ENCODE measurements around the gene SPPL3. TPM values are rescaled to one million over a fixed set of nuclear protein-coding genes. Genes with fewer than 3 reads are reported as not detected.

SPPL3 gene
- total and polyA plus RNA-seq, 2 experiments from 2014 or later = 10.9 to 27.8 TPM

GRCh38 chr12:120783197-120783596, 121.0 kb downstream of the SPPL3 start:
- no peaks in the 10 kb centered on the region for H3K9me3 Mint-ChIP-seq
- Histone ChIP-seq H3K9me2 (ENCODE audit: insufficient read depth) (no peaks in the 10 kb centered on the region), H3K79me2 (replicated peaks; ENCODE audit: insufficient read depth) (no peaks in the 10 kb centered on the region), H3F3A (replicated peaks; ENCODE audit: low read depth) (no peaks in the 10 kb centered on the region), H3K27me3 (ENCODE audit: insufficient read depth) (no peaks in the 10 kb centered on the region), H3K36me3 (ENCODE audit: insufficient read depth) (peaks cover 11% of the 10 kb centered on the region), H3K27ac (ENCODE audit: low read depth) (no peak overlapping the region), H2AFZ (no peak overlapping the region), H3K4me1 (ENCODE audit: insufficient read depth) (no peaks in the 10 kb centered on the region), H3K4me2 (no peak overlapping the region), H4K20me1 (replicated peaks; ENCODE audit: insufficient read depth) (peaks cover 2% of the 10 kb centered on the region; the same call in 1 of the 2 replicates), H3K4me3 (no peak overlapping the region)
- TF ChIP-seq POLR2AphosphoS5 (IDR thresholded peaks at IDR 0.05; ENCODE audit: low read depth) = no peak
- DNase-seq (ENCODE audit: low spot score) = no peak
- H3K4me3 Mint-ChIP-seq = no peak overlapping the region
- H3K27me3 Mint-ChIP-seq (ENCODE audit: insufficient read depth, low read depth, poor library complexity) = no peaks in the 10 kb centered on the region
- H3K27ac Mint-ChIP-seq = no peak overlapping the region
- no peaks in the 10 kb centered on the region for H3K4me1 Mint-ChIP-seq
- no peak for ATAC-seq
- H3K36me3 Mint-ChIP-seq (ENCODE audit: low read depth) = peaks cover 15% of the 10 kb centered on the region; the same call in 2 of the 3 replicates

- ATAC-seq (no peak), DNase-seq (ENCODE audit: low spot score) (no peak)
- Histone ChIP-seq H3K9me2 (ENCODE audit: insufficient read depth) (no peaks in the 10 kb centered on the region), H3K4me3 (no peak overlapping the region), H3K4me1 (ENCODE audit: insufficient read depth) (no peaks in the 10 kb centered on the region), H3F3A (replicated peaks; ENCODE audit: low read depth) (no peaks in the 10 kb centered on the region), H3K27ac (ENCODE audit: low read depth) (no peak overlapping the region), H3K4me2 (no peak overlapping the region), H3K36me3 (ENCODE audit: insufficient read depth) (no peaks in the 10 kb centered on the region), H3K79me2 (replicated peaks; ENCODE audit: insufficient read depth) (no peaks in the 10 kb centered on the region), H4K20me1 (replicated peaks; ENCODE audit: insufficient read depth) (peaks cover 9% of the 10 kb centered on the region; the same call in 1 of the 2 replicates), H2AFZ (no peak overlapping the region), H3K27me3 (ENCODE audit: insufficient read depth) (no peaks in the 10 kb centered on the region)
- 0 out of 4 replicates have a peak, but pooled peaks of 1 of the 2 experiments have one; percentile 31 for TF ChIP-seq CTCF (conservative IDR thresholded peaks at IDR 0.05; ENCODE audit: low read depth in 2 of 2)
- TF ChIP-seq EZH2 (IDR thresholded peaks at IDR 0.05; ENCODE audit: low read depth, unreplicated experiment) = no peak
- Mint-ChIP-seq H3K9me3 (no peaks in the 10 kb centered on the region), H3K4me1 (peaks cover 14% of the 10 kb centered on the region), H3K27ac (no peak overlapping the region), H3K27me3 (ENCODE audit: insufficient read depth, low read depth, poor library complexity) (peaks cover 3% of the 10 kb centered on the region), H3K36me3 (ENCODE audit: low read depth) (peaks cover 3% of the 10 kb centered on the region; the same call in 2 of the 3 replicates), H3K4me3 (no peak overlapping the region)
Observed at GRCh38 chr12:120775862-120776552, 128.2 kb downstream of the SPPL3 start.

- Histone ChIP-seq H3K4me3 (no peak overlapping the region), H2AFZ (no peak overlapping the region), H3K9me2 (ENCODE audit: insufficient read depth) (no peaks in the 10 kb centered on the region), H3K27me3 (ENCODE audit: insufficient read depth) (no peaks in the 10 kb centered on the region), H3K4me1 (ENCODE audit: insufficient read depth) (no peaks in the 10 kb centered on the region), H3F3A (replicated peaks; ENCODE audit: low read depth) (no peaks in the 10 kb centered on the region), H4K20me1 (replicated peaks; ENCODE audit: insufficient read depth) (peaks cover 9% of the 10 kb centered on the region; the same call in 1 of the 2 replicates), H3K27ac (ENCODE audit: low read depth) (no peak overlapping the region), H3K4me2 (no peak overlapping the region), H3K36me3 (ENCODE audit: insufficient read depth) (no peaks in the 10 kb centered on the region), H3K79me2 (replicated peaks; ENCODE audit: insufficient read depth) (no peaks in the 10 kb centered on the region)
- Mint-ChIP-seq H3K9me3 (no peaks in the 10 kb centered on the region), H3K4me1 (peaks cover 14% of the 10 kb centered on the region), H3K4me3 (no peak overlapping the region), H3K36me3 (ENCODE audit: low read depth) (no peaks in the 10 kb centered on the region), H3K27ac (no peak overlapping the region), H3K27me3 (ENCODE audit: insufficient read depth, low read depth, poor library complexity) (peaks cover 3% of the 10 kb centered on the region)
- DNase-seq (ENCODE audit: low spot score) (no peak), ATAC-seq (no peak)
- TF ChIP-seq EZH2phosphoT487 (IDR thresholded peaks at IDR 0.05; ENCODE audit: unreplicated experiment) (no peak), ZNF462 (CRISPR knock-in tag; IDR thresholded peaks at IDR 0.05) (no peak)
Observed at GRCh38 chr12:120774169-120774916, 129.8 kb downstream of the SPPL3 start.

All from GM23338 (cell line).